GM18951 (cell line): Measurements from ENCODE around the gene ACAP3.
"Not testable (repeated sequence)": the region's sequence is repeated elsewhere in the genome, so short reads cannot be mapped to it uniquely, and the experiment has no call there.

ENCODE experiments used
- POLR2A ChIP-seq: IDR thresholded peaks from 4 replicates; pipeline ENCODE4 v1.6.1; 2011; ENCODE audit warnings: mild to moderate bottlenecking; ENCODE audit not compliant: insufficient read length, insufficient read depth; ENCODE audit errors: extremely low read depth
- in situ Hi-C: fragments of 300-500 bp; cut with MboI; formaldehyde crosslinking; loops from one replicate; pipeline ENCODE4 v1.12.0; 2022; ENCODE audit warnings: low sequenced_read_pairs, mixed read lengths, inconsistent platforms; ENCODE audit not compliant: unreplicated experiment

The ACAP3 gene

GRCh38 chr1:1320666-1321448 lies 13.1 kb upstream of the ACAP3 start:
- in situ Hi-C loops: no loop called here
- TF ChIP-seq POLR2A: no peak

DNA sequence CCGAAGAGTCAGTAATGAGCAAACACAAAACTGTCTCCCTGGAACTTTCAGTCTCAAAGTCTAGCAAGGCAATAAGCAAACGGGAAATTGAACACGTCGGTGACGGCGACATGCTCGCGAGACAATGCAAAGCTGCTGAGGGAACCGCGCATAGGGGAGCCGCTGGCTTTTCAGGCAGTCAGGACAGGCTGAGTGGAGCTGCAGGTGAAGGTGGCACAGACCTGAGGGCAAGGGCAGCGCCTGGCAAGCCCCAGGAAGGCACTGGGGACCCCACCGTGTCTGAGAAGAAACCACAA lies 11.9 kb upstream of the ACAP3 start:
- TF ChIP-seq POLR2A: no peak
- in situ Hi-C loops: no loop called here

DNA sequence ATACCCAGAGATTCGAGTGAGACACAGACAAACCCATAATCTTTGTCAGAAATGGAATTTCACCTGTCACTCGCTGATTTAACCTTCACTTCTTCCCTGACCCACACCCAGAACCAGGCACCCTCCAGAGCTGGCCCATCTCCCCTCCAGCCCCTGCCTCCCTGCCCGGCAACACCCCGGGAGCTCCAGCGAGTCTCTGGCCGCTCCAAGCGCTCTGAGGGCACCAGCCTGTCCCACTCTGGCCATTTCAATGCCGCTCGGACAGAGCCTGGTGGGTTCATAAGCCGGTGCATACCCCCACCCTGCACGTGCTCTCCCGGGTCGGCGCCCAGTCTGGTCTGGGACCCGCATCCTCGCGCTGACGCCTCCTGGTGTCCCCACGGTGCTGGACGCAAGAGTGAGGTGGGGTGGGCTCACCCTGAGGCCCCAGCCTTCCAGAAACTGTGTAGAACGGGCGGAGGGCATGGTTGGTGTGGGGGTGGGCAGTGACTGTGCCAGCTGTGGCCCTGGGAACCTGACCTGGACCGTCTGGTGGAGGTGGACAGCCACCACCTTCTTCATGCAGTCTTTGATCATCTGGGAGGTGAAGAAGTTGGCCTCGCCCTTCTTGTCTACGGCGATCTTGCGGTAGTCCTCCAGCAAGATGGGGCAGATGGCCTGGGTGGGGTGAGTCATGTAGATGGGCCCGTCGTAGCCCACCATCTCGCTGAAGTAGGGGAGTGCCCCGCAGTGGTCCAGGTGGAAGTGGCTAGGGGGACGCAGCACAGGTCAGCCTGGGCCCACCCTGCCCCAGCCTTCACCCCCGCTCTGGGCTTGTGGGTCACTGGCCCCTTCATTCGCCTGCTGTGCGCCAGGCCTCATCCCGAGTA lies 11.3 kb upstream of the ACAP3 start:
- no peak for TF ChIP-seq POLR2A
- in situ Hi-C loops: no loop called here

- in situ Hi-C loops: no loop called here
- no peak for TF ChIP-seq POLR2A
Measured at GRCh38 chr1:1318131-1318652, 10.5 kb upstream of the ACAP3 start.

GRCh38 chr1:1317420-1317819 lies 9.7 kb upstream of the ACAP3 start:
- in situ Hi-C loops: no loop called here

GRCh38 chr1:1316199-1316598 lies 8.5 kb upstream of the ACAP3 start:
- in situ Hi-C loops: not testable (repeated sequence)

More at GRCh38 chr1:1317420-1317819, 9.7 kb upstream of the ACAP3 start:
- no peak for TF ChIP-seq POLR2A

DNA sequence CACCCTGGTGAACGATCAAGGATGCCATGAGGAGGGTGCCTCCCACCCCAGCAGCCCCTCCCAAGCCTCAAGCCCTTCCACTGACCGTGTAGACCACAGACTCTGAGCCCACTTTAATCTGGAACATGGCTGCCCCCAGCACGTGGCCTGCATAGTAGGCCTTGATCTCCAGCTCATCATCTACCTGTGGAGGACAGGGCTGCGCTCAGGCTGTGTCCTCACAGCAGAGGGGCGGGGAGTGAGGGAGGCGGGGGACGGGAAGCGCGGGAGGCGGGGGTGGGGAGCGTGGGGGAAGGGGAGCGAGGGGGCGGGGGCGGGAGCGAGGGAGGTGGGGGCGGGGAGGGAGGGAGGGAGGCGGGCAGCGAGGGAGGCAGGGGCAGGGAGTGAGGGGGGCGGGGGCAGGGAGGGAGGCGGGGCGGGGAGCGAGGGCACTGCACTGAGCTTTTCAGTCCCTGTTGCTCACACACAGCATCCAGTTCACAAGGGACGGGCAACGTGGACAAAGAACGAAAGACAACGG lies 7.8 kb upstream of the ACAP3 start:
- in situ Hi-C loops: no loop called here
- TF ChIP-seq POLR2A: no peak

DNA sequence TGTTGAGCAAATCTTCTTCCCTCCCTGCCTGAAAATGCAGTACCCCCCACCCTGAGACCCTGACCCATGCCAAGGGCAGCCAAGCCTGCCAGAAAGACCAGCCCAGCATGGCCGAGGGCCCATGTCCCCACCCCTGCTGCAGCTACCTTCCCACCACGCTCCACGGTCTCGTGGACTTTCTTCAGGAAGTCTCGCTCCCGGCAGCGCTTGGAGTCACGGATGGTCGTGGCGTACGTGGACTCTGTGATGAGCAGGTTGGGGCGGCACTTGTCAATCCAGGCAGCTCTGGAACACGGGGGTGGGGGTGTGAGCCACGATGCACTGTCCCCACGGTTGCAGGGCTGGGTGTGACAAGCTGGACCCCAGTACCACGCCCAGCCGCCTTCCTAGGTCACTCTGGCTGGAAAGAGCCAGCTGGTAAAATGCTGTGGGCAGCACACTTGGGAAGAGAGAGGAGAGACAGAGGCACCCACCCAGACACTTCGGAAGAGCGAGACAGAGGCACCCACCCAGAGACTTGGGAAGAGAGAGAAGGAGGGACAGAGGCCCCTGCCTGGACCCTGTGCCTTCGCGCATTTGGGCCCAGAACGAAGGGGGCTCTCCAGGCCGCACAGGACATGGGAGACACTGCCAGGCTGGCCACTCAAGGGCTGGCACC lies 7.1 kb upstream of the ACAP3 start:
- in situ Hi-C loops: no loop called here
- no peak for TF ChIP-seq POLR2A

- in situ Hi-C loops: no loop called here
Measured at GRCh38 chr1:1314237-1314586, 6.5 kb upstream of the ACAP3 start.

DNA sequence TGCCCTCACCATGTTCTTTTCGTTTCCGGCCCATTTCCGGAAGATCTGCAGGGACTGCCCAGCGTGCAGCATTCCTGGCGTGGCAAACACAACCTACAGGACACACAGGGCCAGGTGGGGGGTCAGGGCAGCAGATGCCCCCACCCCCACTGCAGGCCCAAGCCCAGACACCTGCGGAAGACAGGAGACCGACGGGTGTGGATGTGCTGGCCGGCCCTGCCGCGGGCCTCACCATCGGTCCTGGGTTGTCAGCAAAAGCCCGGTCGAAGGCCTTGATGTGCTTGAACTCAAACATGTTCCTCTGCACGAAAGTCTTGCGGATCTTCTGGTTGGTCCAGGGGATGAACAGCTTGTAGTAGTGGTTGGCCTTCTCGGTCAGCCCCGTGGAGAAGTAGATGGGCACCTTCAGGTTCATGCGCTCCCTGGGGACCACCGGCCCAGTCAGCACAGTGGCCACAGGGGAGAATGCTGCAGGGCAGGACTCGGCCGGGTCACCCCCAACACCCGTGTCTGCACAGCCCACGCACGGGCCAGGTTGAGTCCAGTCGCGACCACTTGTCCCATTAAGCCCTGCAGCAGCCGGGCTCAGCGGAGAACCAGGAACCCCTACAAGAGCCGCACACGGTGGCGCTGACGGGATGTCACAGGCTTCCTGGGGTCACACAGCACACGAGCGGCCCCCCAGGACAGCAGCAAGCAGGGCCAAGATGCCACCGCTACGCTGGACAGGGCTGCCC lies 5.9 kb upstream of the ACAP3 start:
- in situ Hi-C loops: no loop called here
- no peak for TF ChIP-seq POLR2A

More at GRCh38 chr1:1314237-1314586, 6.5 kb upstream of the ACAP3 start:
- no peak for TF ChIP-seq POLR2A

DNA sequence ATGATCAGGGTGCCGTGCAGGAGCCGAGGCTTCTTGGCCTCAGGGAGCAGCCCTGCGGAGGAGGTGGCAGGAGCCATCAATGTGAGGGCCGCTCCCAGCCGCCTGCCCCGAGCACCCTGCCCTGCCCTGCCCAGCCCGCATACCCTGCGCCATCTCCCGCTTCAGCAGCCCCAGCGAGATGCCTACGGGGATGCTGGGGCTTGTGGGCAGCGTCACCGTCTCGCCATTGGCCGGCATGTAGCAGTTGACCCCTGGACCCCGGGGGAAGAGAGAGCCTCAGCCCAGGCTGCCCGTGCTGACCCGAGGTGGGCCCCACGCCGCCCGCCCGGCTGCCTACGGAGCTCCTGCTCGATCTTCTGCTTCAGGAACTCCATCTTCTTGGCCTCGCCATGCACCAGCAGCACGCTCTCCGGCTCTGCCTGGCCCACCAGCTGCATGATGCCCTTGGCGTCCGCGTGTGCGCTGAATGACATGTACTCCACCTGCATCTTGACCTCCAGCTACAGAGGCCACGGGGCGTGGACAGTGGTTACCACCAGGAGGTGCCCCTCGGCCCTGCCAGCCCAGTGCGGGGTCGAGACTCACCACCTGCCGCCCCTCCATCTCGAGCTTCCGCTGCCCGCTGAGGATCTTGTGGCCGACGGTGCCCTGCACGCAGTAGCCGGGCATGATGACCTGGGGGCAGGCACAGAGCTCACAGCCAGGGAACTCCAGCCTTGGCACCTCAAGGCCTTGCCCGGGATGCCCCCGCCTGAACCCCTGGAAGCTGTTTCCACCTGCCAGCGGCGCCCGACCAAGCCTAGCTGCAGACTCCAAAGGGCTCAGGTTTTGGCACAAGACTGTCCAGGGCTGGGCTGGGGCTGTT lies 5.0 kb upstream of the ACAP3 start:
- in situ Hi-C loops: no loop called here
- TF ChIP-seq POLR2A: peak; percentile 17
